Measurements from ENCODE around the gene ZMIZ2.

ZMIZ2 gene

DNA sequence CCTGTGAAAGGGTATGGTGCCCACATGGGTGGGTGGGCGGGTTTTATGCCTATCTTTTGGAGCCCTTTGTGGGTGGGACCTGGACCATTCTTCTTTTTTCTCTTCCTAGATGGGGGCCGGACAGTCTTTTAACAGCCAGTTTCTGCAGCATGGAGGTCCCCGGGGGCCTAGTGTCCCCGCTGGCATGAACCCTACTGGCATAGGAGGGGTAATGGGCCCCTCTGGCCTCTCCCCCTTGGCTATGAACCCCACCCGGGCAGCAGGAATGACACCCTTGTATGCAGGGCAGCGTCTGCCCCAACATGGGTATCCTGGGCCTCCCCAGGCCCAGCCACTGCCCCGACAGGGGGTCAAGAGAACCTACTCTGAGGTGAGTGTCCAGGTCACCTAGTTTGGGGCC is 9.1 kb downstream of the ZMIZ2 start:
- no peak for TF ChIP-seq CTCF (conservative IDR thresholded peaks at IDR 0.05; ENCODE audit: low read depth, low read length)
- DNase-seq (ENCODE audit: low read depth), result no peak
- no peak overlapping the region for H3K4me3 ChIP-seq (ENCODE audit: low read length)

DNA sequence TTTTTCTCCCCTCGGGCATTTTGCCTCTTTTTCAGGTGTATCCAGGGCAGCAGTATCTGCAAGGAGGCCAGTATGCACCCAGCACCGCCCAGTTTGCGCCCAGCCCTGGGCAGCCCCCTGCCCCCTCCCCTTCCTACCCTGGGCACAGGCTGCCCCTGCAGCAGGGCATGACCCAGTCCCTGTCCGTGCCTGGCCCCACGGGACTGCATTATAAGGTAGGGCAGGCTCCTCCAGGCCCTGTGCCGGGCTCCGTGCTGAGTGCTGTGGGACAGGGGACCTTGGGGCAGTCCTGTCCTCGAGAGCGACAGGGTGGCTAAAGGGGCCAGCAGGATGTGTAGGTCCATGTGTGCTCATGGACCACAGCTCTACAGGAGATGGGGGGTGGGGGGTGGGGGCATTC is 10.6 kb downstream of the ZMIZ2 start:
- DNase-seq (ENCODE audit: low read depth), result no peak
- H3K4me3 ChIP-seq (ENCODE audit: low read length), result no peak overlapping the region
- no peak for TF ChIP-seq CTCF (conservative IDR thresholded peaks at IDR 0.05; ENCODE audit: low read depth, low read length)

GRCh38 chr7:44760034-44760580 is 11.5 kb downstream of the ZMIZ2 start:
- no peak for DNase-seq (ENCODE audit: low read depth)
- TF ChIP-seq CTCF (conservative IDR thresholded peaks at IDR 0.05; ENCODE audit: low read depth, low read length), result no peak
- H3K4me3 ChIP-seq (ENCODE audit: low read length), result no peak overlapping the region

- H3K4me3 ChIP-seq (ENCODE audit: low read length), result no peak overlapping the region
- TF ChIP-seq CTCF (conservative IDR thresholded peaks at IDR 0.05; ENCODE audit: low read depth, low read length), result no peak
- DNase-seq (ENCODE audit: low read depth), result no peak
These were observed 12.8 kb downstream of the ZMIZ2 start for GRCh38 chr7:44761207-44762161.

DNA sequence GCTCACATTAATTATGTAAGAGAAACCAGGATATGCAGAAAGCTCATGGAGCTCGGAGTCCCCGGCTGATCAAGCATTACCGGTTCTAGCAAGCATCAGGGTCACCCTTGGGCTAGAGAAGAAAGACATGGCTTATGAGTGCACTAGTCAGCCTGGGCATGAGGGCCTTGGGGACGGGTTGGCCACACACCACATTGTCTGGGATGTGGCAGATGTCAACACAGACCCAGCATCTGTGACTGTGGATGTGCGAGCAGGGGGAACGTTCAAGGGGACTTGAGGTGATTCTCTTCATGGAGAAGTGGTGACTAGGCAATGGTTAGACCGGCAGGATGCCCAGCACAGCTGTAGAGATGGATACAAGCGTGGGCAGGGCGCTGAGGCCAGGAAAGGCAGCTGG is 13.7 kb downstream of the ZMIZ2 start:
- no peak for DNase-seq (ENCODE audit: low read depth)
- H3K4me3 ChIP-seq (ENCODE audit: low read length), result no peak overlapping the region
- no peak for TF ChIP-seq CTCF (conservative IDR thresholded peaks at IDR 0.05; ENCODE audit: low read depth, low read length)

- DNase-seq (ENCODE audit: low read depth), result no peak
- H3K4me3 ChIP-seq (ENCODE audit: low read length), result no peak overlapping the region
- no peak for TF ChIP-seq CTCF (conservative IDR thresholded peaks at IDR 0.05; ENCODE audit: low read depth, low read length)
These were observed 14.3 kb downstream of the ZMIZ2 start for GRCh38 chr7:44762726-44763522.

Data from retinal pigment epithelial cell (primary cell).